B cell (primary cell): ENCODE measurements around the gene NTPCR. TPM values are rescaled to one million over a fixed set of nuclear protein-coding genes. Genes with fewer than 3 reads are reported as not detected.

ENCODE experiments used
- ATAC-seq: fragments of 200-7000 bp; cut with Tn5 transposase; one replicate; pipeline ENCODE4 v1.10.0; 2021; ENCODE audit warnings: low read depth, mild to moderate bottlenecking, moderate number of reproducible peaks, moderate library complexity
- CTCF ChIA-PET: fragments of 350-600 bp; sonication (Branson Sonifier 250); formaldehyde crosslinking; loops from one replicate; lab custom pipeline; 2021; ENCODE audit warnings: antibody characterized with exemption, inconsistent platforms; lab: Charles Lee
- POLR2A ChIA-PET: fragments of 350-600 bp; sonication (Branson Sonifier 250); formaldehyde crosslinking; loops from one replicate; lab custom pipeline; 2021; ENCODE audit warnings: antibody characterized with exemption; lab: Charles Lee
- DNase-seq: peaks from one replicate; pipeline ENCODE4 v3.0.0; 2013
- H2AFZ ChIP-seq: 2 replicates; pipeline ENCODE4 v1.6.1; 2012; ENCODE audit warnings: mild to moderate bottlenecking, low read depth, low read length; ENCODE audit not compliant: insufficient read depth, poor library complexity, severe bottlenecking
- H3K27ac ChIP-seq, 2 donors: 1 replicate in 1 of 2; 2 replicates in 1 of 2; pipeline ENCODE4 v1.5.1; 2012 to 2013; ENCODE audit warnings: low read length in 2 of 2, mild to moderate bottlenecking in 2 of 2, moderate library complexity in 1 of 2
- H3K27me3 ChIP-seq, 4 experiments: fragments of 200-600 bp in 1 of 4; sonication (generic) in 1 of 4; replicated peaks in 1 of 4; 1 replicate in 2 of 4; 2 replicates in 2 of 4; pipeline versions ENCODE4 v1.6.1 to v1.7.0; 2013 to 2016; ENCODE audit warnings: low read length in 3 of 4, mild to moderate bottlenecking in 2 of 4, mixed read lengths in 1 of 4, moderate library complexity in 1 of 4; ENCODE audit not compliant: insufficient read depth in 4 of 4, control insufficient read depth in 3 of 4; ENCODE audit errors: control extremely low read depth in 1 of 4
- H3K36me3 ChIP-seq, 2 experiments: replicated peaks in 1 of 2; 1 replicate in 1 of 2; 2 replicates in 1 of 2; pipeline versions ENCODE4 v1.6.1 to v1.7.1; 2013; ENCODE audit warnings: low read length in 1 of 2; ENCODE audit not compliant: insufficient read depth in 2 of 2, control insufficient read depth in 1 of 2; ENCODE audit errors: control extremely low read depth in 1 of 2, extremely low read depth in 1 of 2
- H3K4me1 ChIP-seq, 2 donors: fragments of 200-600 bp in 1 of 2; sonication (generic) in 1 of 2; 1 replicate in 1 of 2; 2 replicates in 1 of 2; pipeline versions ENCODE4 v1.5.1 to v1.6.1; 2013 to 2017; ENCODE audit warnings: low read length in 2 of 2; ENCODE audit not compliant: control insufficient read depth in 2 of 2, insufficient read depth in 2 of 2
- H3K4me2 ChIP-seq: replicated peaks from 2 replicates; pipeline ENCODE3; 2012; ENCODE audit warnings: mild to moderate bottlenecking, low read depth, low read length; ENCODE audit not compliant: poor library complexity, severe bottlenecking
- H3K4me3 ChIP-seq, 5 experiments: fragments of 200-600 bp in 1 of 5; sonication (generic) in 1 of 5; 1 replicate in 3 of 5; 2 replicates in 2 of 5; pipeline versions ENCODE4 v1.5.1 to v1.7.0; 2011 to 2016; ENCODE audit warnings: low read length in 4 of 5, mild to moderate bottlenecking in 4 of 5, low read depth in 2 of 5, control low read depth in 1 of 5, moderate library complexity in 1 of 5; ENCODE audit not compliant: insufficient read depth in 1 of 5; ENCODE audit errors: control extremely low read depth in 1 of 5, extremely low read depth in 1 of 5
- H3K79me2 ChIP-seq: fragments of 200-600 bp; sonication (generic); one replicate; pipeline ENCODE4 v1.6.0; 2016; ENCODE audit warnings: low read length; ENCODE audit not compliant: control insufficient read depth, insufficient read depth
- H3K9ac ChIP-seq: fragments of 200-600 bp; sonication (generic); 2 replicates; pipeline ENCODE4 v1.6.1; 2017; ENCODE audit warnings: mild to moderate bottlenecking, low read length, moderate library complexity
- H3K9me3 ChIP-seq, 3 donors: one replicate each; pipeline versions ENCODE4 v1.6.1 to v1.7.1; 2013; ENCODE audit warnings: low read length in 2 of 3; ENCODE audit not compliant: control insufficient read depth in 2 of 3, insufficient read depth in 1 of 3; ENCODE audit errors: control extremely low read depth in 1 of 3
- H4K20me1 ChIP-seq: 2 replicates; pipeline ENCODE4 v1.6.0; 2012; ENCODE audit warnings: mild to moderate bottlenecking, low read length; ENCODE audit not compliant: insufficient read depth, control insufficient read depth, poor library complexity, severe bottlenecking
- H3K27ac Mint-ChIP-seq: one replicate; pipeline ENCODE4 v1.8.0; 2021; ENCODE audit warnings: mixed read lengths
- H3K27me3 Mint-ChIP-seq: one replicate; pipeline ENCODE4 v1.8.0; 2021; ENCODE audit warnings: mixed read lengths
- H3K4me1 Mint-ChIP-seq: one replicate; pipeline ENCODE4 v1.8.0; 2021; ENCODE audit warnings: mixed read lengths
- H3K4me3 Mint-ChIP-seq: one replicate; pipeline ENCODE4 v1.8.0; 2021; ENCODE audit warnings: mixed read lengths
- H3K9me3 Mint-ChIP-seq: one replicate; pipeline ENCODE4 v1.8.0; 2022; ENCODE audit warnings: mixed read lengths; ENCODE audit not compliant: insufficient read depth
- EZH2 ChIP-seq: IDR thresholded peaks from 2 replicates; pipeline ENCODE4 v1.6.1; 2012; ENCODE audit warnings: borderline replicate concordance, low read depth, mild to moderate bottlenecking, moderate library complexity, low read length; ENCODE audit not compliant: insufficient read depth, poor library complexity, severe bottlenecking
- WGBS: methylation state at CpG from one replicate; pipeline ENCODE4 v1.1.5; 2013; ENCODE audit warnings: missing lambda C conversion rate; ENCODE audit not compliant: insufficient coverage; 5-methylcytosine and 5-hydroxymethylcytosine counted together
- intact Hi-C: fragments of 100-400 bp; cut with micrococcal nuclease; formaldehyde crosslinking; loops from one replicate; pipeline ENCODE4 v1.10.0; 2022
- polyA plus RNA-seq: library from polyadenylated mRNA; depleted of rRNA; stranded (reverse); fragments of >200 nt; gene quantifications from 2 replicates; pipeline ENCODE4 v1.2.3, GENCODE V29; 2012
- total RNA-seq, 2 donors: library from RNA; stranded (reverse); fragments of 120-200 nt in 1 of 2; gene quantifications; 1 replicate in 1 of 2; 2 replicates in 1 of 2; pipeline versions ENCODE4 v1.2.3 to v1.2.4, GENCODE V29; 2013 to 2022
- TF ChIP-seq, protein P1 (sequence below): fragments of 200-600 bp; IDR thresholded peaks from one replicate; pipeline ENCODE4 v1.8.0; 2022; ENCODE audit warnings: antibody characterized with exemption, mild to moderate bottlenecking

The NTPCR gene
- total and polyA plus RNA-seq, 2 donors (not counting 1 experiment from before 2014, with no cell fraction given), result 7.6 to 16.5 TPM

GRCh38 chr1:232952514-232953499 is 2.4 kb downstream of the NTPCR start:
- Histone ChIP-seq H3K4me3 (no peak overlapping the region), H3K79me2 (peaks cover 28% of the 10 kb centered on the region), H2AFZ (no peak overlapping the region), H3K9me3 (peaks cover 0 to under 1% (median 0%) of the 10 kb centered on the region in 3 donors), H3K27ac (no peak overlapping the region), H3K4me1 (peaks cover 13 to 23% of the 10 kb centered on the region in 2 donors), H3K36me3 (peaks cover 4 to 12% of the 10 kb centered on the region in 2 experiments), H4K20me1 (no peaks in the 10 kb centered on the region), H3K4me2 (no peak overlapping the region), H3K27me3 (no peaks in the 10 kb centered on the region), H3K9ac (no peak overlapping the region)
- peak overlapping the region; percentile 8 for H3K4me3 Mint-ChIP-seq
- DNase-seq (peak; percentile 53), ATAC-seq (no peak)
- peaks cover 37% of the 10 kb centered on the region for H3K4me1 Mint-ChIP-seq
- WGBS, result 100% methylated on average over 1 of the region's 2 CpGs
- no peaks in the 10 kb centered on the region for H3K9me3 Mint-ChIP-seq
- no peaks in the 10 kb centered on the region for H3K27me3 Mint-ChIP-seq
- POLR2A ChIA-PET, result no interaction called here
- no peak for TF ChIP-seq EZH2
- TF ChIP-seq, protein P1, sequence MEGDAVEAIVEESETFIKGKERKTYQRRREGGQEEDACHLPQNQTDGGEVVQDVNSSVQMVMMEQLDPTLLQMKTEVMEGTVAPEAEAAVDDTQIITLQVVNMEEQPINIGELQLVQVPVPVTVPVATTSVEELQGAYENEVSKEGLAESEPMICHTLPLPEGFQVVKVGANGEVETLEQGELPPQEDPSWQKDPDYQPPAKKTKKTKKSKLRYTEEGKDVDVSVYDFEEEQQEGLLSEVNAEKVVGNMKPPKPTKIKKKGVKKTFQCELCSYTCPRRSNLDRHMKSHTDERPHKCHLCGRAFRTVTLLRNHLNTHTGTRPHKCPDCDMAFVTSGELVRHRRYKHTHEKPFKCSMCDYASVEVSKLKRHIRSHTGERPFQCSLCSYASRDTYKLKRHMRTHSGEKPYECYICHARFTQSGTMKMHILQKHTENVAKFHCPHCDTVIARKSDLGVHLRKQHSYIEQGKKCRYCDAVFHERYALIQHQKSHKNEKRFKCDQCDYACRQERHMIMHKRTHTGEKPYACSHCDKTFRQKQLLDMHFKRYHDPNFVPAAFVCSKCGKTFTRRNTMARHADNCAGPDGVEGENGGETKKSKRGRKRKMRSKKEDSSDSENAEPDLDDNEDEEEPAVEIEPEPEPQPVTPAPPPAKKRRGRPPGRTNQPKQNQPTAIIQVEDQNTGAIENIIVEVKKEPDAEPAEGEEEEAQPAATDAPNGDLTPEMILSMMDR, result peak; percentile 75
- intact Hi-C loops, result loop anchor here (5.0 kb wide), 3 partner anchors 146 to 374 kb away; partner anchors contain the start of genes MAP10, MAP3K21 and SIPA1L2
- no peak overlapping the region for H3K27ac Mint-ChIP-seq
- CTCF ChIA-PET, result interaction anchor here (0.9 kb wide), 1 partner anchor 12 kb away, joined by 3 read pairs; no protein-coding TSS in a partner anchor
